Upper lobe of left lung (tissue), 6 donors: Measurements from ENCODE around the gene SDK2. TPM values are rescaled to one million over a fixed set of nuclear protein-coding genes. Genes with fewer than 3 reads are reported as not detected.
A peak's percentile ranks its signal among the peaks of the same experiment; 100 is the strongest.

Source experiments
- ATAC-seq, 2 donors: fragments of 200-7000 bp; cut with Tn5 transposase; one replicate each; pipeline ENCODE4 v1.9.1; 2022; ENCODE audit warnings: mild to moderate bottlenecking in 2 of 2, moderate library complexity in 2 of 2; ENCODE audit not compliant: low FRiP score in 2 of 2
- DNase-seq, 2 donors: peaks; one replicate each; pipeline ENCODE4 v3.0.0-alpha.2; 2019 to 2020
- H3K27ac ChIP-seq, 4 donors: fragments of 200-600 bp; sonication (generic); one replicate each; pipeline ENCODE4 v1.5.1; 2016 to 2019
- H3K27me3 ChIP-seq, 4 donors: fragments of 200-600 bp; sonication (generic); one replicate each; pipeline ENCODE4 v1.5.1; 2017 to 2019
- H3K36me3 ChIP-seq, 4 donors: fragments of 200-600 bp; sonication (generic); one replicate each; pipeline ENCODE4 v1.5.1; 2016 to 2019
- H3K4me1 ChIP-seq, 4 donors: fragments of 200-600 bp; sonication (generic); one replicate each; pipeline ENCODE4 v1.5.1; 2018 to 2019
- H3K4me3 ChIP-seq, 4 donors: fragments of 200-600 bp; sonication (generic); one replicate each; pipeline ENCODE4 v1.5.1; 2017 to 2019; ENCODE audit warnings: mild to moderate bottlenecking in 2 of 4, moderate library complexity in 1 of 4
- H3K9me3 ChIP-seq, 4 donors: fragments of 200-600 bp; sonication (generic); one replicate each; pipeline ENCODE4 v1.5.1; 2018 to 2019
- EP300 ChIP-seq, 4 donors: sonication (generic); formaldehyde crosslinking; IDR thresholded peaks; one replicate each; pipeline ENCODE4 v1.5.1; 2017; ENCODE audit warnings: antibody characterized with exemption in 4 of 4, control low read depth in 2 of 4
- POLR2A ChIP-seq, 4 donors: fragments of 450-650 bp; IDR thresholded peaks; one replicate each; pipeline ENCODE4 v1.5.1; 2016 to 2017; ENCODE audit warnings: antibody characterized with exemption in 4 of 4, mild to moderate bottlenecking in 2 of 4
- POLR2AphosphoS5 ChIP-seq, 2 donors: sonication (generic); formaldehyde crosslinking; IDR thresholded peaks; one replicate each; pipeline ENCODE4 v1.5.1; 2017; ENCODE audit warnings: antibody characterized with exemption in 2 of 2
- WGBS, 2 donors: methylation state at CpG; one replicate each; pipeline ENCODE4 v1.1.5; 2017 to 2018; 5-methylcytosine and 5-hydroxymethylcytosine counted together
- total RNA-seq, 6 donors: library from RNA; depleted of rRNA in 4 of 6; stranded (reverse); fragments of >200 nt in 4 of 6; gene quantifications; one replicate each; pipeline versions ENCODE4 v1.1.0 to v1.2.1, GENCODE V29; 2016 to 2021
- TF ChIP-seq, protein P1 (sequence below), 6 experiments: fragments of 450-650 bp in 4 of 6; fragments of 200-600 bp in 2 of 6; sonication (generic) in 2 of 6; IDR thresholded peaks; one replicate each; pipeline ENCODE4 v1.5.1; 2016 to 2019; ENCODE audit warnings: antibody characterized with exemption in 6 of 6
- donor health status: DM: no; HTN: no; CAD: no; lungs with moderate emphysema.
- donor health status: DM: no; HTN: yes; CAD: no; lungs with severe emphysema.

Gene SDK2
- total RNA-seq, 6 donors from 2014 or later = 1.2 to 7.3 (median 2.9) TPM

DNA sequence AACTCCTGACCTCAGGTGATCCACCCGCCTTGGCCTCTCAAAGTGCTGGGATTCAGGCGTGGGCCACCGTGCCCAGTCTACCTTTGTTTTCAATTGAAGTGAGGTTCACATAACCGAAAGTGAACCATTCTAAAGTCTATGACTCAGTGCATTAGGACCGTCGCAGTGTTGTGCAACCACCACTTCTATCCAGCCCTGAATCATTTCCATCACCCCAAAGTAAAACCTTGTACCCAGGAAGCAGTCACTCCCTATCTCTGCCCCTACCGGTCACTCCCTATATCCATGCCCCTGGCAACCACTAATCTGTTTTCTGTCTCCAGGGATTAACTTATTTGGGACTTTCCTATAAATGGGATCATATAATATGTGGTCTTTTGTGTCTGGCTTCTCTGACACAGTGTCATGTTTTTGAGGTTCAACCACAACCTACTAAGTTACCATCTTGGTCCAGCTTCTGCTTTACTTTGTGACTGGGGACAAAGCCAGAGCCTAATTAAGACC is 304.1 kb downstream of the SDK2 start:
- Histone ChIP-seq H3K4me1 (peaks cover 14 to 21% (median 19%) of the 10 kb centered on the region in 4 donors), H3K4me3 (no peak overlapping the region), H3K27me3 (no peaks in the 10 kb centered on the region), H3K9me3 (no peaks in the 10 kb centered on the region), H3K27ac (peak overlapping the region in 3 of 4 donors; percentile 39 to 63 (median 52)), H3K36me3 (no peaks in the 10 kb centered on the region)
- 51 to 54% methylated on average over 7 of the region's 7 CpGs for WGBS, 2 donors
- peak; percentile 76 to 80 for ATAC-seq
- peak in 1 of 2 donors; percentile 84 for DNase-seq
- TF ChIP-seq, protein P1, sequence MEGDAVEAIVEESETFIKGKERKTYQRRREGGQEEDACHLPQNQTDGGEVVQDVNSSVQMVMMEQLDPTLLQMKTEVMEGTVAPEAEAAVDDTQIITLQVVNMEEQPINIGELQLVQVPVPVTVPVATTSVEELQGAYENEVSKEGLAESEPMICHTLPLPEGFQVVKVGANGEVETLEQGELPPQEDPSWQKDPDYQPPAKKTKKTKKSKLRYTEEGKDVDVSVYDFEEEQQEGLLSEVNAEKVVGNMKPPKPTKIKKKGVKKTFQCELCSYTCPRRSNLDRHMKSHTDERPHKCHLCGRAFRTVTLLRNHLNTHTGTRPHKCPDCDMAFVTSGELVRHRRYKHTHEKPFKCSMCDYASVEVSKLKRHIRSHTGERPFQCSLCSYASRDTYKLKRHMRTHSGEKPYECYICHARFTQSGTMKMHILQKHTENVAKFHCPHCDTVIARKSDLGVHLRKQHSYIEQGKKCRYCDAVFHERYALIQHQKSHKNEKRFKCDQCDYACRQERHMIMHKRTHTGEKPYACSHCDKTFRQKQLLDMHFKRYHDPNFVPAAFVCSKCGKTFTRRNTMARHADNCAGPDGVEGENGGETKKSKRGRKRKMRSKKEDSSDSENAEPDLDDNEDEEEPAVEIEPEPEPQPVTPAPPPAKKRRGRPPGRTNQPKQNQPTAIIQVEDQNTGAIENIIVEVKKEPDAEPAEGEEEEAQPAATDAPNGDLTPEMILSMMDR (IDR thresholded peaks at IDR 0.05) = peak in 3 of 6 experiments; percentile 21 to 53 (median 38)
- TF ChIP-seq POLR2AphosphoS5 (IDR thresholded peaks at IDR 0.05) = peak in 1 of 2 donors; percentile 72
- peak in 1 of 4 donors; percentile 47 for TF ChIP-seq EP300 (IDR thresholded peaks at IDR 0.05)
- TF ChIP-seq POLR2A (IDR thresholded peaks at IDR 0.05) = no peak

DNA sequence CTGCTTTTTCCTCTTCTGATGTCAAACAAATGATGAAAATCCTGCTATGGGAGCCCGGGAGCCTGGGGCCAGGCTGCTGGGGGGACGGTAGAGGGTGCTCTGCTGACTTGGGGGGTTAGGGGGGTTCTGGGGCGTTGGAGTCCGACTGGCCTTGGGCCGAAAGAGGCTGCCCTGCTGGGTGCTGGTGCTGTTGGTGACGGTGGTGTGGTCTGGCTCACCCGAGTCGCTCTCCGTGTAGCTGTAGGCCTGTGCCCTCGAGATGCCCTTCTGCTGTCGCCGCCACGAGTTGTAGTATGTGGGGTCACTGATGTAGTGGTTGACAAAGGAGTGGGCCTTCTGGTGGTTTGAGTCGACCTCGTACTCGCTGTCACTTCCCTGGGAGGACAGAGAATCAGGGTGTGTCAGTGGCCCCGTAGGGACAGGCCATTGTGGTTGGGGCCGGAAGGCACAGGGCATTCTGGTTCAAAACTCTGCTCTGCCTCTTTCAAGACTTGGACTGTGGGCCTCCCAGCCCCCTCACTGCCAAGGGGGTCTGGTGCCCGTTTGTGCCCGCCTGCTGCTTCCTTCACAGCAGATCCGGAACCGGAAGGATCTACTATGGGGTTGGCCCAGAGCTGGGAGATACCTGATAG is 305.6 kb downstream of the SDK2 start:
- H3K27me3 ChIP-seq = no peaks in the 10 kb centered on the region
- 89 to 97% methylated on average over 10 to 21 of the region's 22 CpGs for WGBS, 2 donors
- no peaks in the 10 kb centered on the region for H3K36me3 ChIP-seq
- no peak for ATAC-seq
- H3K4me3 ChIP-seq = no peak overlapping the region
- DNase-seq = peak in 1 of 2 donors; percentile 56
- H3K4me1 ChIP-seq = peaks cover 14 to 26% (median 24%) of the 10 kb centered on the region in 4 donors
- peak overlapping the region in 3 of 4 donors; percentile 57 to 68 (median 61) for H3K27ac ChIP-seq
- no peak for TF ChIP-seq EP300 (IDR thresholded peaks at IDR 0.05)
- no peak for TF ChIP-seq POLR2A (IDR thresholded peaks at IDR 0.05)
- TF ChIP-seq, protein P1 (IDR thresholded peaks at IDR 0.05) = no peak
- TF ChIP-seq POLR2AphosphoS5 (IDR thresholded peaks at IDR 0.05) = no peak
- H3K9me3 ChIP-seq = no peaks in the 10 kb centered on the region

DNA sequence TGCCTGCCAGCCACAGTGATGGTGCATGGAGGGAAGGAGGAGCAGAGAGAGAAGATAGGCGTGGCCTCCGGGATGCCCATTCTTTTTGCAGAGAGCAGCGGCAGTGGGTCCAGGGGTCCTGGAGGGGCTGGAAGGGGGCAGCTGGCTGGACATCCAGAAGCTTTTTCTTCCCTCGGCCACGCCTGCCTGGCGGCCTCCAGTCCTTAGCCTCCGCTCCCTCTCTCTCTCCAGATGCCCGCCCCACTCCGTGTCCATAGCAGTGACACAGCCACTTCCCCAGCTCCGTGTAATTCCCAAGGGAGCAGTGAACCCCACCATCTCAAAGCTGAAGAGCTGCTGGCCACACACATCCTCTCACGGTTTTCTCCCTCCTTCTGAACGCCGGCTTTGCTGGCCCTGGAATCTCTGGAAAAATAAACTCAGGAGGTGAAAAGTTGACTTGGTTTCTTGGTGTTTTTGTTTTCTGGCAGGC is 306.2 kb downstream of the SDK2 start:
- ATAC-seq = no peak
- H3K36me3 ChIP-seq = no peaks in the 10 kb centered on the region
- peak overlapping the region in 3 of 4 donors; percentile 57 to 68 (median 61) for H3K27ac ChIP-seq
- no peaks in the 10 kb centered on the region for H3K9me3 ChIP-seq
- peaks cover 14 to 26% (median 24%) of the 10 kb centered on the region in 4 donors for H3K4me1 ChIP-seq
- H3K4me3 ChIP-seq = peak overlapping the region in 1 of 4 donors; percentile 9
- 67 to 83% methylated on average over 13 of the region's 13 CpGs for WGBS, 2 donors
- no peaks in the 10 kb centered on the region for H3K27me3 ChIP-seq
- TF ChIP-seq EP300 (IDR thresholded peaks at IDR 0.05) (no peak), POLR2A (IDR thresholded peaks at IDR 0.05) (no peak), POLR2AphosphoS5 (IDR thresholded peaks at IDR 0.05) (no peak)
- TF ChIP-seq, protein P1 (IDR thresholded peaks at IDR 0.05) = no peak
- DNase-seq = peak in 1 of 2 donors; percentile 50

GRCh38 chr17:73337330-73337710 is 306.9 kb downstream of the SDK2 start:
- H3K9me3 ChIP-seq = no peaks in the 10 kb centered on the region
- no peak for TF ChIP-seq POLR2A (IDR thresholded peaks at IDR 0.05)
- no peak for TF ChIP-seq EP300 (IDR thresholded peaks at IDR 0.05)
- TF ChIP-seq POLR2AphosphoS5 (IDR thresholded peaks at IDR 0.05) = no peak
- TF ChIP-seq, protein P1 (IDR thresholded peaks at IDR 0.05) = no peak
- no peak overlapping the region for H3K4me3 ChIP-seq
- ATAC-seq (no peak), DNase-seq (no peak)
- WGBS, 2 donors = 88 to 90% methylated on average over 4 of the region's 4 CpGs
- H3K27me3 ChIP-seq = no peaks in the 10 kb centered on the region
- no peaks in the 10 kb centered on the region for H3K36me3 ChIP-seq
- peaks cover 8 to 21% (median 19%) of the 10 kb centered on the region in 4 donors for H3K4me1 ChIP-seq
- peak overlapping the region in 1 of 4 donors; percentile 26 for H3K27ac ChIP-seq
